D721Med (cell line): Measurements from ENCODE around the gene HOXA2.

Experiments used
- DNase-seq: peaks from one replicate; pipeline ENCODE4 v3.0.0; 2011; ENCODE audit warnings: low spot score; ENCODE audit not compliant: insufficient read length
- FAIRE-seq: peaks from 2 replicates; lab custom pipeline; 2011; peaks lifted over from hg19 to GRCh38; lab: Jason Lieb, UNC
- TF ChIP-seq, protein P1 (sequence below): IDR thresholded peaks from 2 replicates; pipeline ENCODE4 v1.5.1; 2012; ENCODE audit warnings: mild to moderate bottlenecking, control low read depth; ENCODE audit not compliant: insufficient read depth; ENCODE audit errors: missing control alignments

HOXA2 gene

DNA sequence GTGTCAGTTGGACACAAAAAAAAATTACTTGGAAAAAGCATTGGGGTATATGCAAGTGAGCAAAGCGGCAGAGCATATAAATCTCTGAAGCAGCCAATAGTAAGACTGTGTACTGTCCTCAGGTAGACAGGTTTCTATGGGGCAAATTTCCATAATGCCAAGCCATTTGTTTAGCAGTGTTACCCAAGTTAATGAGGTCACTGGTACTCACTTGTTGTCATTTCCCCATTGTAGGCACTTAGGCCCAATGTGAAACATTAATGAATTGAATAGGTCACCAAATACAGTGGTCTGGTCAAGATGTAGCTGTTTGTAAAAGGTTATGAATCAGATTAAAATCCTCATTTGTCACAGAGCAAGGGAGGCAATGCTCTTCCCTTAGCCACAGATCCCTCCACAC, 34.2 kb downstream of the HOXA2 start:
- no peak for FAIRE-seq
- no peak for DNase-seq
- TF ChIP-seq, protein P1, sequence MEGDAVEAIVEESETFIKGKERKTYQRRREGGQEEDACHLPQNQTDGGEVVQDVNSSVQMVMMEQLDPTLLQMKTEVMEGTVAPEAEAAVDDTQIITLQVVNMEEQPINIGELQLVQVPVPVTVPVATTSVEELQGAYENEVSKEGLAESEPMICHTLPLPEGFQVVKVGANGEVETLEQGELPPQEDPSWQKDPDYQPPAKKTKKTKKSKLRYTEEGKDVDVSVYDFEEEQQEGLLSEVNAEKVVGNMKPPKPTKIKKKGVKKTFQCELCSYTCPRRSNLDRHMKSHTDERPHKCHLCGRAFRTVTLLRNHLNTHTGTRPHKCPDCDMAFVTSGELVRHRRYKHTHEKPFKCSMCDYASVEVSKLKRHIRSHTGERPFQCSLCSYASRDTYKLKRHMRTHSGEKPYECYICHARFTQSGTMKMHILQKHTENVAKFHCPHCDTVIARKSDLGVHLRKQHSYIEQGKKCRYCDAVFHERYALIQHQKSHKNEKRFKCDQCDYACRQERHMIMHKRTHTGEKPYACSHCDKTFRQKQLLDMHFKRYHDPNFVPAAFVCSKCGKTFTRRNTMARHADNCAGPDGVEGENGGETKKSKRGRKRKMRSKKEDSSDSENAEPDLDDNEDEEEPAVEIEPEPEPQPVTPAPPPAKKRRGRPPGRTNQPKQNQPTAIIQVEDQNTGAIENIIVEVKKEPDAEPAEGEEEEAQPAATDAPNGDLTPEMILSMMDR: no peak

- TF ChIP-seq, protein P1: no peak
- no peak for DNase-seq
- FAIRE-seq: no peak
These were observed 36.3 kb downstream of the HOXA2 start for GRCh38 chr7:27066148-27066547.

DNA sequence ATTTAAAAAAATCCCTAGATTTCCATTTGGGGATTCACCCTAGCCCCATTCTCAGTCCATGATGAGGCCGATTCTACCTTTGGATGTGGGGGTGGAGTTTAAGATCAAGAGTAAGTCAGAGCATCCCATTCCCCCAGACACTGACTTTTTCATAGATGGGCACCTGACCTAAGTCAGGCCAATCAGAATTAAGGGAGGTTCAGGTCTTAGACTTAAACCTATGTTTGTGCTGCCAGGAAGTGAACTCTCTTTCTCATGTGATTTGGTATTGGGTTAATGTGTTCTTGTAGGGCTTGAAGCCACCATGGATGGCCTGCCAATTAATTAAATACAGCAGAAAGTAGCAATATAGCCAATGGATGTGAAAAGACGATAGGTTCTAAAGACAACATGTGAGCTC, 36.8 kb downstream of the HOXA2 start:
- FAIRE-seq (no peak), DNase-seq (no peak)
- TF ChIP-seq, protein P1: no peak

DNA sequence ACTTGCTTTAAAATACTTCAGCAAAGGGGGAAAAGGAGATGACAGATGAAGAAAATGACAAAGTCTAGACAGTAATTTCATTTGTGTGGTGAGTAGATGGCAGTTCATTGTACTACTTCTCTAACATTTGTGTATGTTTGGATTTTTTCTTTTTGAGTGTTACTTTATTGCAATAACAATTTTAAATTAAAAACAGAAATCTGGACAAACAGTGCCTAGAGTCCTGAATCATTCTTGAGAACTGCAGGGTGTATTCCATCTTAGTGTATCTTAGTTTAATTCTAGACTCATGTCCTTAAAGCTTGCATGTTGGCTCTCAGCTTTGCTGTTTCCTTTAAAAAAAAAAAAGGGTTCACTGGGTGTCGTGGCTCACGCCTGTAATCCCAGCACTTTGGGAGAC, 37.8 kb downstream of the HOXA2 start:
- no peak for FAIRE-seq
- TF ChIP-seq, protein P1: no peak
- no peak for DNase-seq

- TF ChIP-seq, protein P1: no peak
- no peak for DNase-seq
- no peak for FAIRE-seq
These were observed 38.3 kb downstream of the HOXA2 start for GRCh38 chr7:27064159-27064558.

GRCh38 chr7:27062946-27063345, 39.5 kb downstream of the HOXA2 start:
- no peak for FAIRE-seq
- no peak for DNase-seq
- TF ChIP-seq, protein P1: no peak

DNA sequence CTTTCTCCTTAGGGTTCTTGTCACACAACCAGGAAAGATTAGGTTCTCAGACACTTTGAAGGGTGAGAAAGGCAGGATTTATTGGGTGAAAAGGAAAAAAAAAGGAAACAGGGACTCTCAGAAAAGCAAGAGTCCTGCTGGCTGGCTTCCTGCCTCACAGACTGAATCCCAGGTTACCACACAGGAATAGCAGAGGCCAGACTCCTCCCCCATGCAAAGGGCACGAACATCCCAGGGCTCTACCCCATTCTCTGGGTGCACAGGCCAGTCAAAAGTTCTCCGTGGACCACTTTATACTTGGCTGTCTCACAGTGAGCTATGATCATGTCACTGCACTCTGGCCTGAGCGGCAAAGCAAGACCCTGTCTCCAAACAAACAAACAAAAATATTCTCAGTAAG, 49.3 kb downstream of the HOXA2 start:
- no peak for FAIRE-seq

More for the DNA sequence above, 49.3 kb downstream of the HOXA2 start:
- DNase-seq: no peak
- TF ChIP-seq, protein P1: no peak
